Measurements from ENCODE around the gene C4orf50. TPM values are rescaled to one million over a fixed set of nuclear protein-coding genes. Genes with fewer than 3 reads are reported as not detected.

The C4orf50 gene
- total RNA-seq, 2 donors from 2014 or later = 0.13 TPM; not detected in 1

- TF ChIP-seq CTCF (IDR thresholded peaks at IDR 0.05) = no peak
- H3K27me3 ChIP-seq = no peaks in the 10 kb centered on the region
- DNase-seq = no peak
- H3K9me3 ChIP-seq = no peaks in the 10 kb centered on the region
- no peak overlapping the region for H3K27ac ChIP-seq
- intact Hi-C loops (cut with DNase I) = no loop called here
- no peak overlapping the region for H3K9ac ChIP-seq (ENCODE audit: low read depth in 2 of 2, low read length in 2 of 2)
- no peaks in the 10 kb centered on the region for H3K4me1 ChIP-seq
- H3K4me3 ChIP-seq = no peak overlapping the region
- no peaks in the 10 kb centered on the region for H3K36me3 ChIP-seq
These were observed 26.0 kb upstream of the C4orf50 start for GRCh38 chr4:6044276-6044675.

- Histone ChIP-seq H3K36me3 (no peaks in the 10 kb centered on the region), H3K4me1 (no peaks in the 10 kb centered on the region), H3K27me3 (no peaks in the 10 kb centered on the region), H3K27ac (no peak overlapping the region), H3K9me3 (no peaks in the 10 kb centered on the region), H3K9ac (ENCODE audit: low read depth in 2 of 2, low read length in 2 of 2) (no peak overlapping the region), H3K4me3 (no peak overlapping the region)
- TF ChIP-seq CTCF (IDR thresholded peaks at IDR 0.05) = no peak
- DNase-seq = no peak
- intact Hi-C loops (cut with DNase I) = no loop called here
These were observed 25.6 kb upstream of the C4orf50 start for GRCh38 chr4:6043843-6044242.

GRCh38 chr4:6043188-6043587, 25.0 kb upstream of the C4orf50 start:
- H3K4me3 ChIP-seq = no peak overlapping the region
- H3K27ac ChIP-seq = no peak overlapping the region
- no peaks in the 10 kb centered on the region for H3K27me3 ChIP-seq
- no peaks in the 10 kb centered on the region for H3K4me1 ChIP-seq
- no peaks in the 10 kb centered on the region for H3K9me3 ChIP-seq
- TF ChIP-seq CTCF (IDR thresholded peaks at IDR 0.05) = no peak
- intact Hi-C loops (cut with DNase I) = no loop called here
- no peaks in the 10 kb centered on the region for H3K36me3 ChIP-seq
- no peak overlapping the region for H3K9ac ChIP-seq (ENCODE audit: low read depth in 2 of 2, low read length in 2 of 2)
- DNase-seq = no peak

GRCh38 chr4:6042293-6043063, 24.2 kb upstream of the C4orf50 start:
- H3K27ac ChIP-seq = no peak overlapping the region
- no peaks in the 10 kb centered on the region for H3K36me3 ChIP-seq
- no peaks in the 10 kb centered on the region for H3K4me1 ChIP-seq
- intact Hi-C loops (cut with DNase I) = no loop called here
- TF ChIP-seq CTCF (IDR thresholded peaks at IDR 0.05) = no peak
- no peaks in the 10 kb centered on the region for H3K27me3 ChIP-seq
- no peak overlapping the region for H3K4me3 ChIP-seq
- H3K9ac ChIP-seq (ENCODE audit: low read depth in 2 of 2, low read length in 2 of 2) = no peak overlapping the region
- no peaks in the 10 kb centered on the region for H3K9me3 ChIP-seq
- no peak for DNase-seq

- Histone ChIP-seq H3K27ac (no peak overlapping the region), H3K27me3 (no peaks in the 10 kb centered on the region), H3K9me3 (no peaks in the 10 kb centered on the region), H3K4me3 (no peak overlapping the region), H3K36me3 (no peaks in the 10 kb centered on the region), H3K4me1 (no peaks in the 10 kb centered on the region), H3K9ac (ENCODE audit: low read depth in 2 of 2, low read length in 2 of 2) (no peak overlapping the region)
- DNase-seq = no peak
- intact Hi-C loops (cut with DNase I) = no loop called here
- no peak for TF ChIP-seq CTCF (IDR thresholded peaks at IDR 0.05)
These were observed 23.6 kb upstream of the C4orf50 start for GRCh38 chr4:6041800-6042199.

Measured in colonic mucosa (tissue), 4 donors.